GM18909 (cell line): ENCODE data around the gene SLC24A5.

Source experiments
- ATAC-seq: cut with Tn5 transposase; IDR thresholded peaks from one replicate; pipeline ENCODE4 v1.9.1; 2021; ENCODE audit warnings: mild to moderate bottlenecking; ENCODE audit not compliant: unreplicated experiment, poor library complexity

The SLC24A5 gene

DNA sequence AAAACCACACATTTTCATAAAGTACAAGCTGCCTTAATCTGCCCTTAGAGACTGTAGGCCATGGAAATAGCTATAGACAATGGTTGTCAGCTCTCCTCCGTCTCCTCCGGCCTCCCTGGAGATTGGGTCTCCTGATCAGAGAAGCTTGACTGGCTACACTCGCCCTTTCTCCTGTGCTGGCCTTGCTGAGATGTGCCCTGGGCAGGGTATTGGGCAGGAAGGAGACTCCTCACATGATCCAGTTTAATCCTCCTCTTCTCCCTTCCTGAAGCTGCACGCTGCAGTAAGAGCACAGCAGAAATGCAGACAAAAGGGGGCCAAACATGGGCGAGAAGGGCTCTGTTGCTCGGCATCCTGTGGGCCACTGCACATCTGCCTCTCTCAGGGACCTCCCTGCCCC, at the start of gene SLC24A5:
Gene SLC24A5 (plus strand): TSS at position 246 of the 400 bp plus-strand sequence. CDS start 55 bp downstream, at position 301.
- no peak for ATAC-seq

DNA sequence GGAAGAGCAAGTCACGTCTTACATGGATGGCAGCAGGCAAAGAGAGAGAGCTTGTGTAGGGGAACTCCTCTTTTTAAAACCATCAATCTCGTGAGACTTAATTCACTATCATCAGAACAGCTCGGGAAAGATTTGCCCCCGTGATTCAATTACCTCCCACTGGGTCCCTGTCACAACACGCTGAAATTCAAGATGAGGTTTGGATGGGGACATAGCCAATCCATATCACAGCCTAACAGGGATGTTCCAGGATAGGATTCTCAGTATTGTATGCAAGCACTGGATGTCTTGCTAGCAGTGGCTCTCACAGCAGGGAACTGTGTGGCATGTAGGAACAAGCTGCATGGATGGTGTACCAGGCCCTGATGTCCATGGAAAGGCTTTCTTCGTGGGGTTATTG, 47.8 kb upstream of the SLC24A5 start:
- ATAC-seq: no peak

- no peak for ATAC-seq
These were observed 46.9 kb upstream of the SLC24A5 start for GRCh38 chr15:48073881-48074280.

GRCh38 chr15:48076454-48076853, 44.3 kb upstream of the SLC24A5 start:
- no peak for ATAC-seq

DNA sequence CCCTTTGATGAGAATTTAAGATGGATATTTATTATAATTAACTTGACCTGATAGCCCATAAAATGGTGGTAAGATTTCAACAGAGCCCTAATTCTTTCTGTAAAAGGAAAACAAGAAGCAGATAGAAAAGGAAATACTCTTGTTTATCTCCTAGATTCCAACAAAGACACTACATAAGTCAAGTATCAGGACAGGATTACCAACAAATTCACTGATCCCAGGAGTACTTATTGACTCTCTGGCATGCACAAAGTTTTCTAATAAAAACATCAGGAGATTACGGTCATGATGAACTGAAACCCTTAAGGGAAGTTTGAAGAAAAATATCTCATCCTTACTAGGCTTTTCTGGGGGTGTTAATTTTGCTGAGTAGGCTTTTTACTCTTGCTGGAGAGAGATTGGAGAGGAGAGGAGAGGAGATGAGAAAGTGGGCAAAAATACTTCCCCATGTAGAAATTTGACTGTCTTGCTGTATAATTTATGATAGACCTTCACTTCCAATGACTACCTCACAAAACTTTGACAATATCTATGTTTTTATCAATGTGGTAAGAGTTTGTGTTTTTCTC, 43.1 kb upstream of the SLC24A5 start:
- ATAC-seq: no peak

GRCh38 chr15:48084759-48085590, 35.8 kb upstream of the SLC24A5 start:
- no peak for ATAC-seq

DNA sequence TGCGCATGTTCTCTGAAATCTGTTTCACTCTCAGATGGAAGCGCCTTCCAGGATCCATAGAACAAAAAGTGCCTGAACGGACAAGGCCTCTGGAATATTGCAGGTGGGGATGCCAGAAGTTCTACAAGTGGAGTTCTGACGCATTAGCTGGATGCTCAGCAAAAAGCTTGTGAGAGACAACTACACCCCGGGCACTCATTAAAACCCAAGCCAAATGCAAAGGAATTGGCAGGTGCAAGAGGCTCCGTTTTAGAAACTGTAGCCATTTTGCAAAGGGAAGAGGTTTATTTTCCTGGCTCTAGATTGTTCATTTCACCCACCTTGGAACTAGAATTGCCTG, 35.2 kb upstream of the SLC24A5 start:
- ATAC-seq: no peak

GRCh38 chr15:48086133-48086532, 34.7 kb upstream of the SLC24A5 start:
- ATAC-seq: no peak

GRCh38 chr15:48086576-48086975, 34.2 kb upstream of the SLC24A5 start:
- no peak for ATAC-seq

GRCh38 chr15:48087844-48088243, 32.9 kb upstream of the SLC24A5 start:
- ATAC-seq: no peak

DNA sequence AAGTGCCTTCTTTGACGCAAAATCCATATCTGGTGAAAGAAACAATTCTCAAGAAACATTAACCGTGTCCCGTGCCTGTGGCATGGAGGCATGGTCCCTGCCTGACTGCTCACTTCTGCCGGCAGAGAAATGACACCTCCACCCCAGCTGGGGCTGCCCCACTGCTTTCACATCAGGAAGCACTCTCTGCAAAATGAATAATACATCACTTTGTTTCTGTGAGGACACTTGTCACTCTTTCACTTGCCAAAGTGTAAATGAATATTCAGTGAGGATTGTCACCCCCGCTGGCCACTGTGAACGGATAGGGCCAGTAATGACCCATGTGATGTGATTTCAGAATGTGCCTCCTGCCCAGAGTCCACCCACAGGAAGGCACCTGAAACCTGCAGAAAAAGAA, 31.1 kb upstream of the SLC24A5 start:
- ATAC-seq: no peak

GRCh38 chr15:48090115-48090514, 30.7 kb upstream of the SLC24A5 start:
- ATAC-seq: no peak

DNA sequence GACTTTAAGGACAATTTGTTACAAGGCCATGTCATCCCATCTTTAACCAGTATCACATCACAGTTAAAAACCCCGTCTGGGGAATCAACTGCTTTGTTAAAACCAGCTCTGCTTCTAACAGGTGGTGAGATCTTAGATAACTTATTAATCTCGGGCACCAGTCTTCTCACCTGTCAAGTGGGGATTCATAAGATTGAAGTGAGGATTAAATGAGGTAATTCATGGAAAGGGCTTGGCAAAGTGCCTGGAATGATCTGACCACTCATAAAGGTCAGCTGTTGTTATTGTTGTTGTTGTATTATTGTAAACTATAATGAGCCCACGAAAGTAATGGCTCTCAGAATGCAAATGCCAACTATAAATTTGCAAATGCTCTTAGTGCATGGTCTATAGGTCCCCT, 30.1 kb upstream of the SLC24A5 start:
- ATAC-seq: no peak

DNA sequence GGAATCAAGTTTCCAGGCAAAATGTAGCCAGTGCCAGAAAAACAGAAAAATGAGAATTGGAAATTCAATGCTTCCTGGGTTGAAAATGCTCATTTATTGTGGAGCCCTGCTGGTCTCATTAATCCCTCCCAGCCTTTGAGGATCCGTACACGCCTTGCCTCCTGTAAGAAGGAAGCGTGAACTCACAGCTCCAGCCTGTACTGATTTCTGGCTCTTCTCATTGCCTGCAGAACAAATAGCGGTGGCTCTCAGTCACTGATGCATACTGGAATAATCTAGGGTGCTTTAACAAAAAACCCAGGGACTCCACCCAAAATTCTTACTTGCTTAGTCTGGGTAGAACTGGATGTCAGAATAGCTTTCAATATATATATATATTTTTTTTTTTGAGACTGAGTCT, 29.3 kb upstream of the SLC24A5 start:
- ATAC-seq: no peak

GRCh38 chr15:48096355-48096786, 24.4 kb upstream of the SLC24A5 start:
- ATAC-seq: peak; percentile 74

DNA sequence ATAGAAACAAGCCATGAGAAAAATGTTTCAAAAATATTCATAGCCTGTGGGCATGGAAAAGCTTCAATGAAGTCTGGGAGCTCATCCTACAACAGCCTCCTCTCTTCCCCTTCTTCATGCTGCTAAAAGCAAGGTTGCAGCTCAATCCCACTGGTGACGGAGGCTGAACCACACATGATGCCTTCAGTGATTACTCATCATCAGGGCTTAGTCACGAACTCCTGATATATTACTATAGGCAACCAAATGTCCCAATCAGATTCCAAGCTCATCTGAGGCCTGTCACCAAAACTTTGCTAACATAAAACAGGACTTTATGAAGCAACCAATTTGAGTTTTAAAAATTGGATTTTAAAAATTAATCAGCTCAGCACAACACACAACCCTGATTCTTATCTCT, 24.0 kb upstream of the SLC24A5 start:
- ATAC-seq: peak; percentile 20

DNA sequence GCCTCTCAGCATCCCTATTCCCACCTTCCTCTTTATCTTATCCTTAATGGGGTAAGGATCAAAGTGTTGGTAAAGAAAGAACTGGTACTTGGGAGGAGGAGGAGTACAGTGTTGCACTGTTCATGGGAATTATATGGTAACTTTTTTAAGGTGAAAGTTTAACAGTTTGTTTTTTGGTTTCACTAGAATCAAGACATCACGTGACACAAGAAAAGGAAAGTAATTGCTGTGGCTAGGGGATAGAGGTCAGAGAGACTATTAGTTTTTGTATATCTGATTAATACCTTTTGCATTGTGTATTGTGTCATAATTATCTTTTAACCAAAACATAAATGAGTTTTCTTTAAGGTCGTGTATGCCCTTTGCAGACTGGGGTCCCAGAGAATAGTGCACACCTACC, 23.5 kb upstream of the SLC24A5 start:
- no peak for ATAC-seq

DNA sequence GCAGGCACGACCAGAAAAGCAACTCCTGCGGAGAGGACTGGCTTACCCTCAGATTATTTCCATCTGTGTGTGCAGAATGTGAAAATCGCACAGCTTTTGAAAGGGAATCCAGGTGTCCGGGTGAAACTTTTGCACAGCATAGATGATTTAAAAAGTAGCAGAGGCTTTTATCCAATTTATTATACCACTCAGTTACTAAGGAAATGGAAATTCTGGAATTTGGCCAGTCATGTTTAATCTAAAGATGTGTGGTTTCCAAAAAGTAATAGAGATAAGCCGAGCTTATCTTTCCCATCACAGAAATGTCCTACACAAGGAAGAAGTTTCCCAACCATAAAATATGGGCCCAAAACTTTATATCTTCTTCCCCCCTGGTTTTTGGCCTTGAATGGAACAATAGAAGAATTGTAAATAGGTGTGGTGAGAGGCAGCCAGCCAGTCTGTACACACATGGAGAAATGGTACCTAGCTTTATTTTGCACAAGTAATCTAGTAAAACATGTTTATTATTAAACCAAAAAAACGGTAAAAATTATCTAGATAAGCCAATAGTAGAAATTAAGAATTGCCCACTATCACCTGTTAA, 19.3 kb upstream of the SLC24A5 start:
- ATAC-seq: no peak

DNA sequence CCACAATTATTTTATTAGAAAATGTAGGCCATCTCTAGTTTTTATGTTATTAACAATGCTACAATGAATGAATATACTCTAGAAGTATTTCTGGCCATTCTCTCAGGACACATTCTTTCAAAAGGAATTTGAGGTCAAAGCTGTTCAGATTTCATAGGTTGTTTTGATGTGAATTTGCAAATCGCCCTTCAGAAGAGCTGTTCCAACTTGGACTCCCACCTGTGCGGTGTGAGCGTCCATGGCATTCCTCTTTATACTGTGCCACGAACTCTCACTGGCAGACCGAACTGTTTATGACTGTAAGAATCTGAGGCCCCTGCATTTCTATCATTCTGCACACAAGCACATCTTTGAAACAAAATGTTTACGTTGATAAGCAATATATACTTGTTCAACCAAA, 18.6 kb upstream of the SLC24A5 start:
- no peak for ATAC-seq

DNA sequence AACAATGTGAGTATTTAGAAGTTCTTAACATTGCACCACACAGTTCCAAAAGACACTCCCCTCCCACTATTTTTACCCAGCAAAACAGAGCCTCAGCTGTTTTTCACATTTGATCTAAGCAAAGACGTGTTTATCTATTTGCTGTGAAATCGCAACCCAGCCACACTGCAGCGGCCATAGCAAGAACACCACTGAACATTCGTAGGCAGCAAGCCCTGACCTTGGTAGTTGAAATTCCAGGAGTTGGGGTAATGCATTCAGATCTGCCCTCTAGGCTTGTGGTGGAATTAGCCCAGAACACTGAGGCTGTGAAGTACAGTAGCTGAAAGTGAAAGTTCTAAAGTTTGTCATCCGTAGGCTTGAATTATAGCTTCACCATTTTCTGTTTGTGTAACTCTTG, 17.1 kb upstream of the SLC24A5 start:
- no peak for ATAC-seq

DNA sequence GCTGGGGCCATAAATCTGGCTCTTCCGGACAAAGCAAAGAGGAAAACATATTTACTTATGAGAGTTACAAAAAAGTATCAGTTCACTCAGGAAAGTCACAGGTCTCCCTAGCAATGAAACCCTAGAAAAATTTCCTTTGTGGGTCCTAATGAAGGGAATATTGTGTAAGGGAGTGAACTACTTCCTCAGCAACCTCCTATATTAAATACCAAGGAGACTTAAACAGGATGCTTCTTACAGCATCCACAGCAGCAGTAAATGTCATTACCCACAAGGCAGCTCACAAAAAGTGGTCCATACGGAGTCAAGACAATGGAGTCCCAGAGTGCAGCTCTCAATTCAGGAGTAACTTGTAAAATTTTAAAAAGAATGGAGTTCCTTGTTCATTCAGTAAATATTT, 14.9 kb upstream of the SLC24A5 start:
- no peak for ATAC-seq

GRCh38 chr15:48109212-48109611, 11.6 kb upstream of the SLC24A5 start:
- ATAC-seq: no peak
